ENCODE measurements around the gene KIF1A. TPM values are rescaled to one million over a fixed set of nuclear protein-coding genes. Genes with fewer than 3 reads are reported as not detected.
"Not testable (repeated sequence)": the region's sequence is repeated elsewhere in the genome, so short reads cannot be mapped to it uniquely, and the experiment has no call there.

Gene KIF1A
- total RNA-seq, 1 donor from 2014 or later = 0.65 TPM

DNA sequence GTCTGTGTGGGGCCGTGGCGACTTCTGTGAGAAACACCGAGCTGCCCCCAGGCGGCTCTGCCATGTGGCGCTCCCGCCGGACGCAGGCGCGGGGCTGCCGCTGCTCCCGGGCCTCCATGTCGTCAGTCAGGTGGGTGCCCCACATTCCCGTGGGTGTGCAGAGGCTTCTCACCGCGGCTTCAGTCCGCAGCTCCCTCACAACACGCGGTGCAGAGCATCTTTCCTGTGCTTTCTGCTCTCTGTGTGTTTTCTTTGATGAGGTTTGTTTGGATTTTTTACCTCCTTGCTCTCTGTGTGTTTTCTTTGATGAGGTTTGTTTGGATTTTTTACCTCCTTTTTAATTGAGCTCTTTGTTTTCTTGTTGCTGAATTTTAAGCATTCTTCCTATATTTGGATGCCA, 115.4 kb downstream of the KIF1A start:
- DNase-seq = peak; percentile 14
- ATAC-seq (ENCODE audit: poor library complexity) = no peak
- intact Hi-C loops (cut with DNase I) = loop anchor here (5.0 kb wide), 1 partner anchor 192 kb away; no protein-coding TSS in a partner anchor

DNA sequence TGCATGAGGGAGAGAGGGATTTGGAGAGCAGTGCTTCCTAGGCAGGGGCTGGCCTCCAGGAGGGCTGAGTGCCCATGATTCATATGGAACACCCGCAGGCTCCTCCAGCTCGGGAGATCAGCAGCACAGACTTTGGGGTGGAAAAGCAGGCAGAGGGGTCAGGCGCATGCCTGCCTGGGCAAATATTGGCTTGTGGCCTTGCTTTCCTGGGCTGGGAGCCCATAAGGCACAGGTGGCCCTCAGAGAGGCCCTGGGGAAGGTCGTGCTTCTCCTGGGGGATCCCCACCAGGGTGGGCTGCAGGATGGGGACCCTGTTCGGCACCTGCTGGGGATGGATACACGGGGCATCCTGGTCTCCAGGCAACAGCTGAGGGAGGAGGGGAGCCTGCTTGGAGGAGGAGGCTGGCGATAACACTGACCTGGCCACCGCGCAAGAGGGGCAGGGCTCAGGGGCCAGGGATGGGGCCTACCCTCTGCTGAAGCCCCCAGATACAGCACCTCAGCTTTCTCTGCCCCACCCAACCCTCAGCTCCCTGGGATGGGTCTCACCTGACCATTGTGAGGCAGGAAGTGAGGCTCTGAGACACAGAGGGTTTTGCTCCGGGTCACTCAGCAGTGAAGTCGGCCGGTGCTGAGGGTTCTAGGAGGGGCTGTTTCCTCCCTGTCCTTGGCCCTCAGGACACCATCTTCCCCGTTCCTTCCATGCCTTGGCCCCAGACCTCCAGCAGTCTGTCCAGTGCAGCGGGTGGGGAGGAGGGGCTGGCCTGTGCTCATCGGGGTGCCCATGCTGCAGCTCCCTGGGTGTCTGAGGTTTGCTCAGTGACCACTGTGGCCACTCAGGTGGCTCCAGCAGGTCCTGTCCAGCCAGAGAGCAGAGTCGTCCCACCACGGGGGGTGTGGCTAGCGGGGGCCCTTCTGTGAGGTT, 116.3 kb downstream of the KIF1A start:
- intact Hi-C loops (cut with DNase I) = loop anchor here (5.0 kb wide), 1 partner anchor 191 kb away; no protein-coding TSS in a partner anchor
- DNase-seq (peak; percentile 17), ATAC-seq (ENCODE audit: poor library complexity) (no peak)

DNA sequence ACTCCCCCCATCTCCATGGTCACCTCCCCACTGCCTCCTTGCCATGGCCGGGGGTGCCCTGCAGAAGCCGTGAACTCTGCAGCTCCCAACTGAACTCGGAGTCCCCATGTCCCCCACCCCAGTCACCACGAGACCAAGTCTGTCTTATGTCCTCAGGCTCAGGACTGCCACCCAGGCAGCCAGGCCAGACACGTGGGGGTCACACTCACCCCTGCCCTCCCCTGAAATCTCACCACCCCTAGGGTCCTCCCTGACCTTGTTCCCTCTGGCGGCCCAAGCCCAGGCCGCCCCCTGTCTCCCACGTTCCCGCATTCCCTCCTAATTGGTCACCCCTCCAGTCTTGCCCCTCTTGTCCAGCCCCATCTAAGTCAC, 117.4 kb downstream of the KIF1A start:
- ATAC-seq (ENCODE audit: poor library complexity) (no peak), DNase-seq (no peak)
- intact Hi-C loops (cut with DNase I) = loop anchor here (5.0 kb wide), 1 partner anchor 190 kb away; no protein-coding TSS in a partner anchor

DNA sequence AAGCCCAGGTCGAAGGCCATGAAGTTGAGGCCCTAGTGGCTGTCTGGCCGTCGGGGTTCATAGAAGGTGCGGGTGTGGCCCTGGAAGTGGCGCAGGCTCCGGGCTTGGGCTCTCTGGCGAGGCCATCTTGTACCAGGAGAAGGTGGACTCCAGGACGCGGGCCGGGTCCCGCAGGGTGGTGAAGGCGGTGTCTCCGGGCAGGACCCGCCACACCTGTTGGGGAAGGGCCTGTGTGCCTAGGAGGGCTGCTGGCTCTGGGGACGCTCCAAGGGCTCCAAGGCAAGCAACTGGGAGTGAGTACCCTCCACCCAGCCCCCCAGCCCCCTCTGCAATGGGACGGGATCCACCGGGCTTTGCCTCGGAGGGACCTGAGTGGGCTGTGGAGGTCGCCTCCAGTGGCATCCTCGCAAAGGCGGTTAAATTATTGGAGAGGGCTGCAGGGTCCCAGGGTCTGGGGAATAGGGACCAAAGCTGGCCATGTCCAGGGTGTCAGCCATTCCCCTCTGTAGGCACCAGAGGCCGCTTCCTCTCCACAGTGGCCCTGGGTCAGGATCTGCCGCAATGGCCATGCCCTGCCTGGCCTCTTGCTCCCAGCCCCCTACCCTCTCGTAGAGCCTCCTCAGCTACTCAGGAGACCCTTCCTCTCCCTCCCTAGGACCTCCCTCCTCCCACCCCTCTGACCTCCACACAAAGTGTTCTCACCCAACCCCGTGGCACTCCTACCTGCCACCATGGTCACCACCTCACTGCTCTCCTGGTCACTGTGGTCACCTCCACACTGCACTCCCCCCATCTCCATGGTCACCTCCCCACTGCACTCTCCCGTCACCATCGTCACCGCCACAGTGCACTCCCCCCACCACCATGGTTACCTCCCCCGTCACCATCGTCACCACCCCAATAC, 118.0 kb downstream of the KIF1A start:
- peak; percentile 22 for DNase-seq
- intact Hi-C loops (cut with DNase I) = loop anchor here (5.0 kb wide), 1 partner anchor 190 kb away; no protein-coding TSS in a partner anchor
- ATAC-seq (ENCODE audit: poor library complexity) = no peak

DNA sequence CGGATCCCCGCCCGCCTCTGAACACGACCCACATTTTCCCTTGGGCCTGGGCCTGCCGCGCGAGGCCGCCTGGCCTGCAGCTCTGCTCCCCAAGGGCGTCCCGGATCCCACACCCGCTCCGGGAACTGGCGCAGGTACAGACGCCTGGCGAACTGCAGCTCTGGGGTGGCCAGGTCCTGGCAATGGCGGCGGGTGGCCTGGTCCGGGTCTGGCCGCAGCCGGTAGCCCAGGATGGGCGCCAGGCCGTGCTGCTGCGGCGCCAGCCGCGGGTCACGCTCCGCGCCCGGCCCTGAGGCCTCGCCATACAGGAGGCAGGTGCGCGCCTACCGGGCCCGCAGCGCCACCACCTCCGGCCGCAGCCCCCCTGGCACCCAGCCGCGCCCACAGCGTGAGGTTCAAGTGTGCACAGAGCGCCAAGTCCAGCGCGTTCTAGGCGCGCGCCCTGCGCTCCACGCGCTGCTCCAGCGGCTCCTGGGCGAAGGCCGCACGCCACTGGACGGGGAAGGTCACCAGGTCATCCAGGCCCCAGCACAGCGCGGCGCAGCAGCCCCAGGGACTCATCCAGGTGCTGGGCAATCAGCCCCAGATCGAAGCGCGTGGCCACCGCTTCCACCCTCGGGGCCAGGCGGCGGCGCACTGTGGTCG, 118.8 kb downstream of the KIF1A start:
- intact Hi-C loops (cut with DNase I) = loop anchor here (5.0 kb wide), 1 partner anchor 189 kb away; no protein-coding TSS in a partner anchor
- DNase-seq (peak; percentile 36), ATAC-seq (ENCODE audit: poor library complexity) (no peak)

DNA sequence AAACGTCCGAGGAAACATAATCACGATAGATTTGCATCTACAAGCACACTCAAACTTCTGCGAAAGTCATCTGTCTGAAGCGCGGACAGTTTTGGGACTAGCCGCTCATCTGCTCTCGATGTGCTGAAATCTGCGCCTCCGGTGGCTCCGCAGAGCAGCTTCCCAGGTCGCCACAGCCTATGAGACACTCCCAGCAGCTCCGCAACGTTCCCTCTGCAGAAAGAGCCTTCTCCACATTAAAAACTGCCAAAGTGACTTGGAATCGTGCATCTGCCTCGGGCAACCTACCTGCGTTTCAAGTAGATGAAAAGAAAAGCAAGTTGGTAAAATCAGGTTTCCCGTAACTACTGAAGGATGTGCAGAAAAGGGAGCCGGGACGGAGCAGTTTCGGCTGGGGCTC, 119.4 kb downstream of the KIF1A start:
- intact Hi-C loops (cut with DNase I) = loop anchor here (5.0 kb wide), 1 partner anchor 188 kb away; no protein-coding TSS in a partner anchor
- peak; percentile 4 for DNase-seq
- not testable (repeated sequence) for ATAC-seq (ENCODE audit: poor library complexity)

DNA sequence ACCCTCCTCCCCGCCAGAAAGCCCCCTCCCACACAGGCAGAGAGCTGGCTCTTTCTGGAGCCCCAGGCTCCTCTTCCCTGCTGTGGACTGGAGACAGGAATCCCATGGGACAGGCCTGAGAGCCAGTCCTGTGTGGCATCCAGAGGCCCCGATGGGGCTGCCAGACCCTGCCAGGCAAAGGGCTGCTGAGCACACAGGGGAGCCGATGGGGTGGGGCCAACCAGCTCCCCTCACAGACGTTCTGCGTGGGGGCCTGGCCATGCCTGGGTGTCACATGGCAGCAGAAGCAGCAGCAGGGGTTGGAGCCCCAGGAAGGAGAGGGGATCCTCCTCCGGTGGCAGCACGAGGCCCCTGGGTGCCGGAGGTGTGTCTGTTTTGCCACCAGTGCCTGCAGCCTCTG, 120.2 kb downstream of the KIF1A start:
- not testable (repeated sequence) for ATAC-seq (ENCODE audit: poor library complexity)
- peak; percentile 26 for DNase-seq
- intact Hi-C loops (cut with DNase I) = loop anchor here (5.0 kb wide), 1 partner anchor 188 kb away; no protein-coding TSS in a partner anchor

DNA sequence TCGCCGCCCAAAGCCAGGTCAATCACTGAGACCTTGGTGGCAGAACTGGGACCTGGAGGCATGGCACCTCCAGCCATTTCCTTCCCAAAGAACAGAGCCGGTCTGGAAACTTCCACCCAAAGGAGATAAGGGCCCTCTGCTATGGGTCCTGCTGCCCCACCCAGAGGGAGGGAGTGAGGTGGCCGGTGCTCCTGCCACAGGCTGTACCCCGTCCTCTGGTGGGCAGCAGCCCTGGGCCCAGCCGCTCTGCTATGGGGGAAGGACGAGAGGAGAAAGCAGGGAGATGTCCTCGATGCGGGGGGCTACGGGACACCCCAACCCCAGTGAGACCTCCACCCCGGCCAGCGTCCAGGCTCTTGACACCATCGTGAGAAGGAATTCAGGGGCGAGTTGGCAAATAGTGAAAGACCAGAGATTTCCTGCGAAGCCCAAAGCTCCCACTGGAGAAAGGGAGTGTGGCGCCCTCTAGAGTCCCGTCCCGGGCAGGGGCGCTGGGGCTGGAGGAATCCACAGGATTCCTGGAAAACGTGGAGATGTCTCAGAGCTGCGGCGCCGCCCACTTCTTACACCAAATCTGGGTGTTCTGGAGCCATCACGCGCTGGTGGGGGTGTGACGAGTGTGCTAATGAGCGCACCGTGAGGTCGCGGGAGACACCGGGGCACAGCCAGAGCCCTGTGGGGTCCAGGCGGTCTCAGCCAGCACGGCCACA, 121.0 kb downstream of the KIF1A start:
- DNase-seq; intact Hi-C loops (cut with DNase I): not testable (repeated sequence)
- peak; percentile 69 for ATAC-seq (ENCODE audit: poor library complexity)

DNA sequence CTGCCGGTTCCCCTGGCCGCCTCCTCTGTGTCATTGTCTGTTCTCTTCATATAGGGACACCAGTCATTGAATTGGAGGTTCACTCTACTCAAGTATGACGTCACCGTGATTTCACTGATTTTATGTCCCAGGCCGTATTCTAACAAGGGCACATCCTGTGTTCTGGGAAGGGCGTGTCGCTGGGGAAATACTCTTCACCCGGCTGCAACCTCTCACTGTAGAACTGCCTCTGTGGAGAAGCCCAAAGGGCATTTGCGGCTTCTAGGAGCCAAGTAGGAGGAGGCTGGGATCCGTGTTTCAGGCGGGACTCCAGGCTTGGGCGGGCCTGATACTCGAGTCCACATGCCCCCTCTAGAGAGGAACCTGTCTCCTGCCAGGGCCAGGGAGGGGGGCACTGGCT, 123.5 kb downstream of the KIF1A start:
- ATAC-seq (ENCODE audit: poor library complexity); DNase-seq; intact Hi-C loops (cut with DNase I): not testable (repeated sequence)

DNA sequence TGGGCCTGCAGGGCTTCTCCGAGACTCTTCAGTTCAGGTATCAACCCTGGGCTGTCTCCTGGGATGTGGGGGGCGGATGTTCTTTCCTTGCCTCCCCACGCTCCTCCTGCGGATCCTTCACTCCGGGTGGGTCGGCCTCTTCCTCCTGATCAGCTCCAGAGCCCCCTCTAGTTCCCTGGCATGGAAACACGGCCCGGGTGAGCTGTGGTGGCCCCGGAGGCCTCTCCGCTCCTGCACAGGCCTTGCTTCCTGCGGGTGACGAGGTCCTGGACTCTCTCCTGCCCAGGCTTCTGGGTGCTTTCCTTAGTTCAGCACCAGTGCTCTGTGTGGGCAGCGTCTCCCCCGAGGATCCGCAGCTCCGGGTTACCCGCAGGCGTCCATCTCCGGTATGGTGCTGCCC, 124.4 kb downstream of the KIF1A start:
- ATAC-seq (ENCODE audit: poor library complexity); intact Hi-C loops (cut with DNase I); DNase-seq: not testable (repeated sequence)

DNA sequence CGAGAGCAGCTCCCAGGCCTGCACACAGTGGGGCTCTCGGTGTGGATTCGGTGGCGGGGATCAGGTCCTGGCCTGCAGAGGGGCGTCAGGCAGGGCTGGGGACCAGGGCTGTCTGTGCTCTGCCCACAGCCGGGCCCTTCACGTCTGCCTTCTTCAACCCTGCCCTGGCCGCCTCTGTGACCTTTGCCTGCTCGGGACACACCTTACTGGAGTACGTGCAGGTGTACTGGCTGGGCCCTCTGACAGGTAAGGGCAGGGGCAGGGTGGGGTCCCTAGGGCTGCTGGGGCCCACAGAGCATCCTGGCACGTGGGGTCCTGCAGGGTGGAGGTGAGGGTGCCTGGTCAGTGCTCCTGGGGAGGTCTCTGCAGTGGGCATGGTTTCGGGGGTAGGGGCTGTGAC, 125.7 kb downstream of the KIF1A start:
- ATAC-seq (ENCODE audit: poor library complexity); intact Hi-C loops (cut with DNase I): not testable (repeated sequence)
- DNase-seq = peak; percentile 10

DNA sequence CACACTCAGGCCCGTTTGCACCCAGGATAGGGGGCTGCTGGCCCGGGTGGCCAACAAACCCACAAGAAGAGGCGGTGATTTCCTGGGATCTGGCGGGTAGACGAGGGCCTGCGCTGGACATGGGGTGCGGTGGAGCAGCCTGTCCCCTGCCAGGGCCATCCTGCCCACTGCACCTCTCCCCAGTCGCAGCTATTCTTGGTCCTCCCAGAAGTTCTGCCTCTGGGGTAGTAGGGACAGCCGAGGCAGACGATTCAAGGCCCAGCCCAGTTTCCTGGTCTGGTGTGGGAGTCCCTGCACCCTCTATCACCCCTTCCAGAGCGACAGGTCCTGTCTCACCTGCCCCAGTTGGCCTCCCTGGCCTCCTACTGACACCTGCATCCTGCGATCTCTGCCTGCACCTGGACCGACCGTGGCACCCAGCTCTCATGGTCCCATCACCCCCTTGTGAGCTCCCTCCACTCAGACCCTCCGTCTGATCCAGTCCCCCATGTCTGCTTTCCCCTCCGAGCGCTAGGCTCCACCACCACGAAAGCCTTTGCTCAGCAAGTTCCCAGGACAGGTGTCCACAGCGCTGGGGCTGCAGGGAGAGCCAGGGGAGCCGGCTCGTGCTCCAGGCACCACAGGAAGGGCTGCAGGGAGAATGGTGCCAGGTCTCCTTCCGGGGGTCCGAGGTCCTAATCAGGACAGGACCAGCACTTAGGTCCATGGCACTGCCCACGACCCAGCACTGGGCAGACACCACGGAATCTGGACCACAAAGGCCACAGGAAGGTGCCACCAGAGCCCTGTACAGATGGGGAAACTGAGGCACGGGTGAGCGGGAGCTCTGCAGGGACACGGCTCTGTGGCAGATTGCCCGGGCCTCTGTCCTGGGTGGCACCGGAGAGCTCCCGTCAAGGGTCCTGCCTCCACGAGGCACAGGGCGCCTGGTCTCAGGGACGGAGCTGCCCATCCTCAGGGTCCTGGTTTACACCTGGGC, 127.1 kb downstream of the KIF1A start:
- peak; percentile 8 for DNase-seq
- ATAC-seq (ENCODE audit: poor library complexity); intact Hi-C loops (cut with DNase I): not testable (repeated sequence)

DNA sequence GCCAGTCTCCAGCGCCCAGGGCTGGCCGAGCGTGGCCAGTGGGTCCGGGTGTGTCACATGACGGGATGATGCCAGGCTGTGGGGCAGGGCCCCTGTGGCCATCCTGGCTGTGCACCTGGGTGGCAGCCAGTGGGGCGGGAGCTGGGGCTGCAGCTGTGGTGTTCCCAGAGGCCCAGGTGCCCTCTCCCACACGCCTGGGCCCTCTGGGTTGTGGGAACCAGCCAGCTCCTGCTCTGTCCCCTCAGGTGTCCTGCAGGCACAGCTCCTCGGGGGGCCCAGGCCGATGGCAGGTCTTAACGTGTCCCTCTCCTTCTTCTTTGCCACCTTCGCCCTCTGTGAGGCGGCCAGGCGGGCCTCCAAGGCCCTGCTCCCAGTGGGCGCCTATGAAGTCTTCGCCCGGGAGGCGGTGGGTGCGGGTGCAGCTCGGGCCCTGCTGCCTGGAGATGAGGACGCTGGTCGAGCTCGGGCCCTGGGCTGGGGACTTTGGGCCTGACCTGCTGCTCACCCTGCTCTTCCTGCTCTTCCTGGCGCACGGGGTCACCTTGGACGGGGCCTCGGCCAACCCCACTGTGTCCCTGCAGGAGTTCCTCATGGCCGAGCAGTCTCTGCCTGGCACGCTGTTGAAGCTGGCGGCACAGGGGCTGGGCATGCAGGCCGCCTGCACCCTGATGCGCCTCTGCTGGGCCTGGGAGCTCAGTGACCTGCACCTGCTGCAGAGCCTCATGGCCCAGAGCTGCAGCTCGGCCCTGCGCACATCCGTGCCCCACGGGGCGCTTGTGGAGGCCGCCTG, 128.2 kb downstream of the KIF1A start, which contains the start of gene AQP12A:
TSS of gene AQP12A (plus strand) at position 236 of the 790 bp plus-strand sequence. CDS start at position 284, 48 bp downstream.
- ATAC-seq (ENCODE audit: poor library complexity); intact Hi-C loops (cut with DNase I): not testable (repeated sequence)
- DNase-seq = peak; percentile 32

DNA sequence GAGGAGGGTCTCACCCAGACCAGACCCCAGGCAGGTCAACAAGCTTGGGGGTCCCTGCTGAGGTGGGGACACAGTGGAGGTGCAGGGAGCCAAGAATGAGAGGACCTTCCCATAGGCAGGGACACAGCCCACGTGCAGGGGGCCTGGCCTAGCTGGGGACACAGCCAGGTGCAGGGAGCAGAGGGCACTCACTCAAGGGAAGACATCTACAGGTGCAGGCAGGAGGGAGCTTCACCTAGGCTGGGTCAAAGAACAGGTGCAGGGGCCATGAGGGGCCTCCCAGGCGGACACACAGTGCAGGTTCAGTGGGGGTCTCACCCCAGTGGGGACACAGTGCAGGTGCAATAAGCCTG, 129.0 kb downstream of the KIF1A start:
- ATAC-seq (ENCODE audit: poor library complexity); intact Hi-C loops (cut with DNase I); DNase-seq: not testable (repeated sequence)

DNA sequence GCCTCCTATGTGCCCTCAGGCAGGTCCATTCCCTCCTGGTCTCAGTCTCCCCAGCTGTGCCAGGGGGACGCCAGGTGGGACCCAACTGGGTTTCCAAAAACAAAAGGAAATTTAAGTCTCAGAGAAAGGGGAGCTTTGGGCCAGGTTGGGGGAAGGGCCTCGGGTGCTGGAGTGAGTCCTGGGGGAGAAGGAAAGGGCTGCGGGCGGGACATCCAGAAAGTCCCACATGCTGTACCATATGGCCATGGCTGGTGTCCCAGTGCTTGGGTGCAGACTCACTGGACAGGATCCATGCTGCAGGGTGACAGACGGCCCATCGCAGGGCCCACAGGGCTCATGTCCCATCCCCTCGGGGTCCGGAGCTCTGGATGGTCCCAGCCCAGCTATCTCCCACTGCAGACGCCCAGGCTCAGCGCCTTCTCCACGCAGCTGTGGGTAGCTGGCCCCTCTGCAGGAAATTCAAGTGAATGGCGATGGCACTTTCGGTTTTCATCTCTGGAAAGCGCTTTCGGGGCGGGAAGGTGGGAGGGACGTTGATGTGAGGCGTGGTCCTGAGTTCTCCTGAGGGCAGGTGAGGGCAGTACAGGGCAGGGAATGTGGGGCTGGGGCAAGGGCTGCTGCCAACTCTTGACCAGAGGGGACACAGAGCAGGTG, 129.5 kb downstream of the KIF1A start:
- intact Hi-C loops (cut with DNase I); ATAC-seq (ENCODE audit: poor library complexity): not testable (repeated sequence)
- DNase-seq = peak; percentile 10
